IPS-18c (cell line): ENCODE data around the gene GNB3.

Experiments
- H3K4me3 ChIP-seq: 2 replicates; pipeline ENCODE4 v1.7.0; 2013; ENCODE audit warnings: low read depth, mild to moderate bottlenecking, low read length, moderate library complexity; ENCODE audit not compliant: insufficient read depth
- H3K9me3 ChIP-seq: one replicate; pipeline ENCODE4 v1.6.1; 2013; ENCODE audit warnings: mild to moderate bottlenecking, low read length, moderate library complexity; ENCODE audit not compliant: control insufficient read depth, insufficient read depth

The GNB3 gene

DNA sequence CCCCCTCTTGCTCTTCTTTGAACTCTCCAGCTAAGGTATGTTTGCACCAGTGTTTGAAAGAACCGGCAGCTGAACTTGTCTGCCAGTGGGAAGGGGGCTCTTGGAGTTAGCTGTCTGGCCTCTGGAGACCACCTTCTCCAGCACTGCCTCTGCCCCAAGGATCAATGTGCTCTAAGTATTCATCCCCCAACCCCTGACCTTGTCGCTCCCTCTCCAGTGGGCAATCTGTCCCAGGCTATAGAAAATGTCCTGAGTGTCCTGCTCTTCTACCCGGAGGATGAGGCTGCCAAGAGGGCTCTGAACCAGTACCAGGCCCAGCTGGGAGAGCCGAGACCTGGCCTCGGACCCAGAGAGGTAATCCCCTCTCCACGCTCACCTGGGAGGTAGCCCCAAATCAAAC, 9.7 kb upstream of the GNB3 start:
- no peak overlapping the region for H3K4me3 ChIP-seq
- no peaks in the 10 kb centered on the region for H3K9me3 ChIP-seq

DNA sequence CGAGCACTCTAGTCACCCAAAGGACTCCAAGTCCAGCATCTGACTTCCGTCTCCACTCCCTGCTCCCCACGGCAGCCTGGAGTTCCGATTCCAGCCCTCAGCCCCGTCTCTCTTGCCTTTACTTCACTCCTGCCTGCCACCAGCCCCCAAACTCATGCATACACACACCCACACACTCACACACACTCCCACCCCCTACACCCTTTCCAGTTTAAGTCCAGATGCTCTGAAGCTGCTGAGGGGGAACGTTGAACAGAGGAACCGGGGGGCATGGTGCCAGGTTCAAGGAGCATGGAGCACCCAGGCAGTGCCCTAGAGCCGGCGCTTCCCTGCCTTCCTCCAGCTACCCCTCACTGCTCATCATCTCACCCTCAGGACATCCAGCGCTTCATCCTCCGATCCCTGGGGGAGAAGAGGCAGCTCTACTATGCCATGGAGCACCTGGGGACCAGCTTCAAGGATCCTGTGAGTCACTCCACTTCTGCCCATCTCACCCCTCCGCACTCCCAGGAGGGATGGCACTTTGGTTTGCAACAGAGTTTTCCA, 9.2 kb upstream of the GNB3 start:
- H3K9me3 ChIP-seq, result no peaks in the 10 kb centered on the region
- H3K4me3 ChIP-seq, result no peak overlapping the region; the same call in 1 of the 2 replicates

DNA sequence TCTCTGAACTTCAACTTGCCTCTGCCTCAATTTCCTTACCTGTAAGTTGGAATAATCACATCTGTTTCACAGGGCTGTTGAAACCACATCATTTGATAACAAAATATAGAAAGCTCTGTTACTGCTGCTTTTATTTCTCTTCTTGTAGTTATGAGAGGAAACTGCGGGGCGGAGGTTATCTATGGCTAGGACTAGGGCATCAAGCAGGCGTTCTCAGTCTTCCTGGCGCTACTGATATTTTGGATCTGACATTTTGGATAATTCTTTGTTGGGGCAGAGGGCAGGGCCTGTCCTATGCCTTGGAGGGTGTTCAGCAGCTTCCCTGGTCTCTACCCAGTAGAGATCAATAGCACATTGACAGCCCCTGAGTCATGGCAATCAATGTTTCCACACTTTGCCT, 8.6 kb upstream of the GNB3 start:
- H3K9me3 ChIP-seq, result no peaks in the 10 kb centered on the region
- H3K4me3 ChIP-seq, result no peak overlapping the region

- no peaks in the 10 kb centered on the region for H3K9me3 ChIP-seq
- H3K4me3 ChIP-seq, result no peak overlapping the region
Measured at GRCh38 chr12:6833189-6833890, 7.4 kb upstream of the GNB3 start.

DNA sequence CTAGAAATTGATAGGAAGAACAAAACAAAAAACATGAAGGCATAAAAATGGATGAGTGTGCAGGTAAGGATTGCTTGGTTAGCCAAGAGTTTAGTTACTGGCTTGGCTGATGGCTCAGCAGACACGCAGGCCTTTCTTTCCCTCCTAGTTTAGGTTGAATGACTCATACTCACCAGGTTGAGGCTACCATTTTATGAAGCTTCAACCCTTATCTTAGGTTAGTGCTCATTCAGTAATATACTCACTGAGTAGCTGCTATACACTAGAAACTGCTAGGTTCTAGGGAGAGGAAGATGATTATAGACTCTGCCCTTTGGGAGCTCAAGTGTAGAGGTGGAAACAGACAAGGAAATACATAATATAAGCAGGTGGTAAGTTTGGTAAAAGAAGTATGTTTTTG, 6.5 kb upstream of the GNB3 start:
- no peak overlapping the region for H3K4me3 ChIP-seq
- no peaks in the 10 kb centered on the region for H3K9me3 ChIP-seq

GRCh38 chr12:6834873-6835272, 5.9 kb upstream of the GNB3 start:
- Histone ChIP-seq H3K4me3 (no peak overlapping the region), H3K9me3 (no peaks in the 10 kb centered on the region)

- H3K9me3 ChIP-seq, result no peaks in the 10 kb centered on the region
- no peak overlapping the region for H3K4me3 ChIP-seq
Measured at GRCh38 chr12:6836851-6837250, 3.9 kb upstream of the GNB3 start.

DNA sequence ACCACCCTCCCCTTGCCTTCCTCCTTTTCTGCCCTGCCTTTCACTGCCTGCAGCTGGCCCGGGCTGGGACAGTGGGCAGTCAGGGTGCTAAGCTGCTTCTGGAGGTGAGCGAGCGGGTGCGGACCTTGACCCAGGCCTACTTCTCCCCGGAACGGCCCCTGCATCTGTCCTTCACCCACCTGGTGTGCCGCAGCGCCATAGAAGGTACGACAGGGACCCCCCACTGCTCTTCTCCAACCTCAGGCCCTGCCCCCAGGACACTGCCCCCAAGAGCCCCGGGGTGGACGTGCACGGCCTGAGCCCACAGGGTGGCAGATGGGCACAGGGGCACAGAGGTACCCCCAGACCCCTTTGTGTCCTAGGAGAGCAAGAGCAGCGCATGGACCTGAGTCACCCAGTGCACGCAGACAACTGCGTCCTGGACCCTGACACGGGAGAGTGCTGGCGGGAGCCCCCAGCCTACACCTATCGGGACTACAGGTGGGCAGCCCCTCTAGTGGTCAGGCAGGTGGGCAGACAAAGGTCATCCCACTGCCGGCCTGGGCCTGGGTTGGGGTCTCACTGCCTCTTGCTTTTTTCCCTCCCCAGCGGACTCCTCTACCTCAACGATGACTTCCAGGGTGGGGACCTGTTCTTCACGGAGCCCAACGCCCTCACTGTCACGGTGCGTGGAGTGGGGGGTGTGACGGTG, 3.2 kb upstream of the GNB3 start:
- Histone ChIP-seq H3K9me3 (no peaks in the 10 kb centered on the region), H3K4me3 (no peak overlapping the region)

GRCh38 chr12:6838854-6839253, 1.9 kb upstream of the GNB3 start:
- H3K9me3 ChIP-seq, result no peaks in the 10 kb centered on the region
- H3K4me3 ChIP-seq, result no peak overlapping the region

DNA sequence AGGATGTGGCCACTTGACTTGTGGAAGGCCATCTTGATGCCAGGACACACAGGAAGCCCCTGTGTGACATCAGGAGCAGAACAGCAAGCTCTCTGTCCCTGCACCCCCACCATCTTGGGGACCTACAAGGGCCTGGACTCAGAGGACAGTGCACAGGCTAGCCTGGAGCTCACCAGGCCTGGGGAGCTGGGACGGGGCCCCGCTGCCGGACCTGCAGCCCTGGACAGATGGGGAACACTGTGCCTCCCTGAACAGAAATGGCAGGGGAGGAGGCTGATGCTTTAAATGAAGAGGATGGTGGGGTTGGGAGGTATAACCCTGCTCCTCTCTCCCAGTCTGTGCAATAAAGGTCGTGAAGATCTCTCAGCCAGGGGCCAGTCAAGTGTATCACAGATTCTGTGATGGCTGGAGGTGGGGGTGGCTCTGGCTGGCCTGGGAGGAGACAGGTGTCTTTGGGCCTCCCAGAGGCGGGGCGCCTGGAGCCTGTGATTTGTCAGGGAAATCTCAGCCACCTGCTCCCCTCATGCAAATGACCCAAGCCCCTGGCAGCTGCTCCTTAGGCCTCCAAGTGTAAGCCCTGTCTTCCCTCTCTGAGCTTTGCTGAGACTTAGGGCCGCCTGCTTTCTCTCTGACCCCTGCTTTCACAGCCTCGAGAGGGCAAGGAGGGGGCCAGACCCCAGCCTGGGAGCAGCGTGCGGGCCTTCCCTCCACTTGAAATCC, 1.1 kb upstream of the GNB3 start:
- Histone ChIP-seq H3K9me3 (no peaks in the 10 kb centered on the region), H3K4me3 (no peak overlapping the region)

DNA sequence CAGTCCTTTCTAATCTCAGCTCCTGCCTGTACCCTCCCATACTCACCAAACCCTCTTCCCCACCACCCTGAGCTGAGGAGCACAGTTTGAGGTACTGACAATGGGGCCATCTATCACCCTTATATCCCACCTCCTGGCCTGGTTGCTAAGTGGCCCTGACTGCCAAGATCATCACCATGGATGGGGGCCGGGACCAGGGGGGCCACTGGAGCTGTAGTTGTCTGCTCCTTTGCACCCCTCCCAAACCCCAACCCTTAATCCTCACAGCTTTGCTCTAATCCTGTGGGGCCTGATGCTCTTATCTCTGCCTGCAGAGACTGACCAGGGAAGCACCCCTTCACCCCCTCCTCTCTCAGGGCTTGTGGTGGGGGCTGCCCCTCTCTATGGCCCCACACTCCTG, 395 bp upstream of the GNB3 start:
- Histone ChIP-seq H3K9me3 (no peaks in the 10 kb centered on the region), H3K4me3 (no peak overlapping the region)

DNA sequence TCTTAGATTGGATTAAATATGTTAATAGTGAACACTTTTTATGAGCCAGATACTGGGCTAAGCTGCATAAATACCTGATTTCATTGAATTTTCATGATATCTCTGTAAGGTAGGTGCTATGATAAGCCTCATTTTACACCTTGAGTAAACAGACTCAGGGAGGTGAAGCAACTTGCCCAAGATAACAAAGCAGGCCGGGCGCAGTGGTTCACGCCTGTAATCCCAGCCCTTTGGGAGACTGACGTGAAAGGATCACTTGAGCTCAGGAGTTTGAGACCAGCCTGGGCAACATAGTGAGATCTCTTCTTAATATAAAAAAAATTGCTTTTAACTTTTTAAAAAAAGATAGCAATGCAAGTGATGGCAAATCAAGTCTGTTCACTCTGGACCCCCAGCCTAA, 1.4 kb downstream of the GNB3 start:
- Histone ChIP-seq H3K9me3 (no peaks in the 10 kb centered on the region), H3K4me3 (no peak overlapping the region)

- H3K9me3 ChIP-seq, result no peaks in the 10 kb centered on the region
- H3K4me3 ChIP-seq, result no peak overlapping the region
Measured at GRCh38 chr12:6843118-6843902, 2.6 kb downstream of the GNB3 start.

DNA sequence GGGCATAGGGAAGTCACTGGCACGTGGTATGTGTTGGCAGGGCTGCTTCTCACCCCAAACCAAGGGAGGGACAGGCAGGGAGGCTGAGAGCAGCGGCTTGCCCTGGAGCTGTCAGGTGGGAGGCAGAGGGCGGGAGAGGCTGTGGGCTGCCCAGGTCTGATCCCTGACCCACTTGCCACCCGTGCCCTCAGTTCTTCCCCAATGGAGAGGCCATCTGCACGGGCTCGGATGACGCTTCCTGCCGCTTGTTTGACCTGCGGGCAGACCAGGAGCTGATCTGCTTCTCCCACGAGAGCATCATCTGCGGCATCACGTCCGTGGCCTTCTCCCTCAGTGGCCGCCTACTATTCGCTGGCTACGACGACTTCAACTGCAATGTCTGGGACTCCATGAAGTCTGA, 4.7 kb downstream of the GNB3 start:
- H3K4me3 ChIP-seq, result no peak overlapping the region
- H3K9me3 ChIP-seq, result no peaks in the 10 kb centered on the region

DNA sequence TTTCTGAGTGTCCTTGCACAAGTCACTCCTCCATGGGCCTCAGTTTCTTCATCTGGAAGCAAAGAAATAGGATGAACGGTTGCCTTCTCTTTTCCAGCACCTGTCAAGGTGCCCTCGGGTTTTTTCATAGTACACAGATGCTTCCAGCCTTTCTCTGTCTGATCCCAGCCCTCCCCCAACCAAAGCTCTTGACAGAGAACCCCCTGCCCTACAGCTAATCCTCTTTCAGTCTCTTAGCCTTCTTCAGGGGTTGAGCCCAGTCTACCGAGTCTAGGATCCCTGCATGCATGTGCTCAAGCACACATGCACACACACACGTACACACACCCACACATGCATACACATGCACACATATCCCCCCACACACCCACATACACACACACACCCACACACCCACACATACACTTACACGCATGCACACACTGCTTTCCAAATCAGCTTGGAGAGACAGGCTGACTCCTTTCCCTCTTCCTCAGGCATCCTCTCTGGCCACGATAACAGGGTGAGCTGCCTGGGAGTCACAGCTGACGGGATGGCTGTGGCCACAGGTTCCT, 5.7 kb downstream of the GNB3 start:
- Histone ChIP-seq H3K9me3 (no peaks in the 10 kb centered on the region), H3K4me3 (no peak overlapping the region)

- Histone ChIP-seq H3K4me3 (no peak overlapping the region), H3K9me3 (no peaks in the 10 kb centered on the region)
Measured at GRCh38 chr12:6847676-6848075, 7.0 kb downstream of the GNB3 start.

DNA sequence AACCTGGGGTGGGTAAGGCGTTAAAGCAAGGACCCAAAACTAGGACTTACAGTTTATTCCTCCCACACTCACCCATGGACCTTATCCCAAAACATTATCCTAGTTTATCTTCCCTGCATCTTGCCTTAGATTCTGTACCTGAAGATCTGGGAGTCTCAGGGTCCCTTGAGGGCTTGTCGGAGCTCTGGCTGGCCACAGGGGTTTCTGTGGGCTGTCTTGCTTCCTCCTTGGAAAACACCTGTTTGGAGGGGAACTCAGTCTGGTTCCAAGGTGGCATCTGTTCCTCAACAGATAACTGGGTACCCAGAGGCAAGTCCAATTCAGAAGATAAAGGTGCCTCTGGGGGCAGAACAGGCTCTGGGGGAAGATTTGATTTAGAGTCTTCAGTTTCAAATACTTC, 8.7 kb downstream of the GNB3 start:
- Histone ChIP-seq H3K4me3 (no peak overlapping the region), H3K9me3 (no peaks in the 10 kb centered on the region)
